Cortex of kidney (tissue), 1 donor: ENCODE results near the gene ZBTB42.

Source experiments
- DNase-seq: peaks from one replicate; lab custom pipeline; 2025; lab: John Stamatoyannopoulos, UW

The ZBTB42 gene

DNA sequence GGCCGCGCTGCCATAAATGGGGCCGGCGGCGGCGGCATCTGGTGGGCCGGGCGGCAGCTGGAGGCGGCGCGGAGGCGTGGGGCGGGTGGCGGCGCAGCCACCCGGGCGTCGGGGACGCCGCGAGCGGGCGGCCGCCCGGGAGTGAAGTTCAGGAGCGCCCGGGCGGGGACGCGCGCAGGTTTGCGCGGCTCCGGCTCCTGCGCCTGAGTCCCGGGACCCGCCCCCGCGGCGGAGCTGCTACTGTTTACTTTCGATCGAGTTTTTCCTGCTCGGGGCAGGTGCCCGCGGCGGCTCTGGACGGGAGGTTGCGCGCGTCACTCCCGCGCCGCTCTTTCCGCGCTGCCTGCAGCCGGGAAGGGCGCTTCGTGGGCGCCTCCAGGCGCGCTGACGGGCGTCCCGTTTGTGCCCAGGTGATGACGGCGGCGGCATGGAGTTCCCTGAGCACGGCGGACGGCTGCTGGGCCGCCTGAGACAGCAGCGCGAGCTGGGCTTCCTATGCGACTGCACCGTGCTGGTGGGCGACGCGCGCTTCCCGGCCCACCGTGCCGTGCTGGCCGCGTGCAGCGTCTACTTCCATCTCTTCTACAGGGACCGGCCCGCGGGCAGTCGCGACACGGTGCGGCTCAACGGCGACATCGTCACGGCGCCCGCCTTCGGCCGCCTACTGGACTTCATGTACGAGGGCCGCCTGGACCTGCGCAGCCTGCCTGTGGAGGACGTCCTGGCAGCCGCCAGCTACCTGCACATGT, at the start of gene ZBTB42:
Gene ZBTB42 (plus strand): TSS at position 331 of the 749 bp plus-strand sequence. CDS start 97 bp downstream, at position 428.
- no peak for DNase-seq

DNA sequence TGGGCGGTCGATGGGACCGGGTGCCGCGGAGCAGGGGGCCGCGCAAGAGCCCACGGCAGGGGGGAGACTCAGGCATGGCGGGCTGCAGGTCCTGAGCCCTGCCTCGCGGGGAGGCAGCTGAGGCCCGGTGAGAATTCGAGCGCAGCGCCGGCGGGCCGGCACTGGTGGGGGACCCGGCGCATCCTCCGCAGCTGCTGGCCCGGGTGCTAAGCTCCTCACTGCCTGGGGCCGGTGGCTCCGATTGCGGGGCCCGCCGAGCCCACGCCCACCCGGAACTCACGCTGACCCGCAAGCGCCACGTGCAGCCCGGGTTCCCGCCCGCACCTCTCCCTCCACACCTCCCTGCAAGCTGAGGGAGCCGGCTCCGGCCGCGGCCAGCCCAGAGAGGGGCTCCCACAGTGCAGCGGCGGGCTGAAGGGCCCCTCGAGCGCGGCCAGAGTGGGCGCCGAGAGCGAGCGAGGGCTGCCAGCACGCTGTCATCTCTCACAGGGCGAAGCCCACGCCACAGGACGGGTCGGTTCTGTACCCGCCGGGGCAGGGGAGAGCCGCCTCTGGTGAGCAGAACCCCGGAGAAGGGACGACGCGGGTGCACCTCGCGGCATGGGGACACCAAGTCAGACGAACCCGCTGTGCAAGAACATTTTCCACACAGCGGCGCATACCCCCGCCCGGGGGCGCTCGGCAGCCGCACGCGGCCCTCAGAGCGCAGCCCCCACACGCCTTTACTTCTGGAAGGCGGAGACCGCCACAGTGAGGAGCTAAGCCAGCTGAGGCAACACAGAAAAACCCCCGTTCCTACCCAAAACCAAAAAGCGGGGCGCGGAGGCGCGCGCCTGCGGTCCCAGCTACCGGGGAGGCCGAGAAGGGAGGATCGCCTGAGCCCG, 49.1 kb upstream of the ZBTB42 start:
- no peak for DNase-seq

DNA sequence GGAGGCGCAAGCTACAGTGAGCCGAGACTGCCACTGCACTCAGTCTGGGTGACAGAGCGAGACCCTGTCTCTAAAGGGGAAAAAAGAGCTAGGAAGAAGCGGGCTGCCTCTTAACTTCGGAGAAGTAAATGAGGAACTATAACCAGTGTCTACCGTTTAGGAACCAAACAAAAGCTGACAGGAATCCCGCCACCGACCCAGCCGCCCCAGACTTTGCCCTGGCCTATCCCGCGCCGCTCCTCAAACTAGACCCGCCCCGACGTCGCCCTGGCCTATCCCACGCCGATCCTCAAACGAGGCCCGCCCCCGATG, 48.5 kb upstream of the ZBTB42 start:
- no peak for DNase-seq

DNA sequence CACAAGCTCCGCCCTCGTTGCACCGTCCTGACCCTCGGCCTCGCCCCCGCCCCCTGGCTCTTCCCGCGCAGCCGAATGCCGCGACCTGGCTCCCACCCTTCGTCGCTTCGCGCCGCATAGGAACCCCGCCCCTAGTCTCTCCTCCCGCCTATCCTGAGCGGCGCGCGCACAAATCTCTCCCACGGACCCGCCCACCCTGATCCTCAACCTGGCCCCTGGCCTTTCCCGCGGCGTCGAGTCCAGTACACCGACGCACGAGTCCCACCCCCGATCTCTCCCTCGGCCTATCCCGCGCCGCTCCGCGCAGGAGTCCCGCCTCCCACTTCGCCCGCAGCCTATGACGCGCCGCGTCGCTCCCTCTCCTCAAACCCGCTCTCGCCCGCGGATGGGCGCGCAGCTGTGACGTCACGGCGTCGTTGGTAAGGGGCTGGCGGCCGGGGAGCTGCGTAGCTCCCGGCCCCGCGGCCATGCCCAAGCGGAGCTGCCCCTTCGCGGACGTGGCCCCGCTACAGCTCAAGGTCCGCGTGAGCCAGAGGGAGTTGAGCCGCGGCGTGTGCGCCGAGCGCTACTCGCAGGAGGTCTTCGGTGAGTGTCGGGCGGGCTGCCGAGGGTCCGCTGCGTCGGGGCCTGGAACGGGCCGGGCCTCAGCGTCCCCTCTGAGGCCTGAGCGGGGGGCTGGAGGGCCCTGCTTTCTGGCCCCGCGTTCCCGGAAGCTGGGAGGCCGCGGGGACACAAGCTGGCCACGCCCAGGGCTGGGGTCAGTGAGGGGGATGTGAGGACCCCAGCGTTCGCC, 48.0 kb upstream of the ZBTB42 start, which contains the start of gene SIVA1:
Gene SIVA1 (plus strand): TSS at position 413 of the 793 bp plus-strand sequence. CDS start 55 bp downstream, at position 468.
- peak; percentile 57 for DNase-seq

DNA sequence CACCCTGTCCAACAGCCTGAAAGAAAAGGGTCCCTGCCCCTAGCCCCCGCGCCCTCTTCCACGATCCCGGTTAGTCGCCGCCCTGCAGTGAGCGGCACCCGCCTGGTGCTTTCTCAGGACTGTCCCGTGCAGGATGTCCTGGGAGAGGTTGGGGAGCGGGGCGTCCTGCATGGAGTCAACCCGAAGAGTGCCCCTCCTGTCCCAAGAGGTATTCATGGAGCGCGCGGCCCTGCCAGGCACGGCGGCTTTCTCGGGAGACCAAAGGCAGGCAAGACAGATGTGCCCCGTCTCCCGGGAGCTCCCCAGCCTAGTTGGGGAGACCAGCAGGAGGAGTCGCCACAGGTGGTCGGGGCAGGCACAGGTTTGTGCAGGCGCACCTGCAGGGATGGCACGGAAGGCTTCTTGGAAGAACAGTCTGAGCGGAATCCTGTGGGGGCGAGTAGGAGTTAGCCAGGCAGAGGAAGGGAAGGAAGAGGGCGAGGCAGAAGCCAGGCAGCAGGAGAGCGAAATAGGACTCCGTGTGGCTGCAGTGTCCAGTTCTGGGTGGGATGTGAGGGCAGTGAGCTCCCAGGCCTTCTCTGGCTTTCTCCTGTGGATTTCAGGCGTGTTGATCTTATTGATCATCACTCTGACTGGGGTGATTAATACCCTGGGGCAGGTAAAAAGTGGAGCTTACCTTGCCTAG, 47.2 kb upstream of the ZBTB42 start:
- DNase-seq: no peak

DNA sequence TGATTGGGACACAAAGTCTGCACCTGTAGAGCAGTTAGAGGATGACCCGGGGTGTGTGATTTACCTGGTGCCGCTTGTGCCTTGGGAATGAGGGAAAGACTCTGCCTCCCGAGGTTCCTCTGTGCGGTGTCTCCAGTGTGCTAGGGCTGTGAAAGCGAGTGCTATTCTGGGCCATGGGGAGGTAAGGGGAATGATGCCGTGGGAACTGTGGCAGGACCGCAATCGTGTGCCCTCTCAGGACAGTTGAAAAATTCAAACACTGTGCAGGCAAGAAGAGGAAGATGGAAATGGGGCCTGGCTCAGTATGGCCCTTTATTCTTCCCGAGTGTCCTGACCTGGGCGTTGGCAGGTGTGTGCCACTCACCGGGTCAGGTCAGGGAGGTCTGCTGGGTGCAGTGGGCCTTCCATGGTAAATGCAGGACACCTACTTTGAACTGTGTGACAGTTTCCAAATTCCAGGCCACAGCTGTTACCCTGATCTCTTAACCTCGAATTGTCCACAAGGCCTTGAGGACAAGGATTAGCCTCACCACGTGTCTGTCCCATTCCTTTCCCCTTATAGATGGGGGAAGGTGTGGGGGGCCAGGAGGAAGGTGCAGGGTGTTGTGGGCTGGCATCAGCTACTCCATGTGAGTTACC, 46.6 kb upstream of the ZBTB42 start:
- no peak for DNase-seq

DNA sequence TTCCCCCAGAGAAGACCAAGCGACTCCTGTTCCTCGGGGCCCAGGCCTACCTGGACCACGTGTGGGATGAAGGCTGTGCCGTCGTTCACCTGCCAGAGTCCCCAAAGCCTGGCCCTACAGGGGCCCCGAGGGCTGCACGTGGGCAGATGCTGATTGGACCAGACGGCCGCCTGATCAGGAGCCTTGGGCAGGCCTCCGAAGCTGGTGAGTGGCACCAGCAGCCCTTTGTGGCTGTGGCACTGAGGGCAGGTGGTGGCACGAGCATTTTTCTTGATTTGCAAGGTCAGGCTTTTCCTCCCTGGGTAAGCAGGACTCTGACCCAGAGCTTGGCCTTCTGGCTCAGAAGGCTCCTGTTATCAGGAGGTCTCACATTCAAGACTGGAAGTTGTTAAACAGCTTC, 45.3 kb upstream of the ZBTB42 start:
- no peak for DNase-seq

DNA sequence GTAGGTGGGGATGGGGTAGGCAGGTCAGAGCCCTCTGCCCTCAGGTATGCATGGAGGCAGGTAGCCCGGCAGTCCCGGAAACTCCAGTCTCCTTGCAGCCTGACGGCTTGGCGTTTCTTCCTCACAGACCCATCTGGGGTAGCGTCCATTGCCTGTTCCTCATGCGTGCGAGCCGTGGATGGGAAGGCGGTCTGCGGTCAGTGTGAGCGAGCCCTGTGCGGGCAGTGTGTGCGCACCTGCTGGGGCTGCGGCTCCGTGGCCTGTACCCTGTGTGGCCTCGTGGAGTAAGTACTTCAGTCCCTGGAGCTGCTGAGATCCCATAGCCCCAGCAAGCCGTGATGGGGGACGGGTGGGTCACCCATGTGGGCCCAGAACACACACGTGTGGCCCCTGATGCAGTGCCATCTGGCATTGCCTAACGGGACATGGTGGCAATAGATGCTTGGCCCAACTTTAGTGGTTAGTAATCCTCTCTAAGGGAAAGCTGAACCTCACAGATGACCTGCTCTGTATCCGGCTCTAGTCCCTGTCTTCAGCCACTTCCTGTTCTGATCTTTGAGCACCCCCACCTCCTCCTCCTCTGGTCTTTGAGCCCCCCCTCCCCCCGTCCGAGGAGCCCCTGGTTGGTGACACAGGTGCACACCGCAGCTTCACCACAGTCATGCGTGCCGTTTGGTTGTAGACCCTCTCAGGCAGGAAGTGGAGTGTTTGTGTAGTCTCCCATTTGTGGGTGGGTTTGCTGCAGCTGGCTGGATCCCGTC, 44.2 kb upstream of the ZBTB42 start:
- DNase-seq: no peak

DNA sequence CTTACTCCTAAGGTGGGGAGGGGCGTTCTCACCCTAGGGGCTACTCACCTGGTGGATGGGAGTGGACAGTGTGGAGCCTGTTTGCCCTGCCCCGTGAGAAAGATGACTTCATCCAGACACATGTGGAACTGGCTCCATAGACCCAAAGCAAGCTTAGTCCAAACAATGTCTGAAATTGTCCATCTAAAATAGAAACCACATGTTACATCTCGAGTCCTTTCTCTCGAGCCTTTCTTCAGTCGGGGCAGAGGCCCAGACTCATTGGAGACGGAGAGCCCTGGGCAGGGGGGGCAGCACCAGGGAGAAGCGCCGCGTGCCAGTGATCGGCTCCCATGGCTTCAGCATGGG, 43.7 kb upstream of the ZBTB42 start:
- DNase-seq: no peak

DNA sequence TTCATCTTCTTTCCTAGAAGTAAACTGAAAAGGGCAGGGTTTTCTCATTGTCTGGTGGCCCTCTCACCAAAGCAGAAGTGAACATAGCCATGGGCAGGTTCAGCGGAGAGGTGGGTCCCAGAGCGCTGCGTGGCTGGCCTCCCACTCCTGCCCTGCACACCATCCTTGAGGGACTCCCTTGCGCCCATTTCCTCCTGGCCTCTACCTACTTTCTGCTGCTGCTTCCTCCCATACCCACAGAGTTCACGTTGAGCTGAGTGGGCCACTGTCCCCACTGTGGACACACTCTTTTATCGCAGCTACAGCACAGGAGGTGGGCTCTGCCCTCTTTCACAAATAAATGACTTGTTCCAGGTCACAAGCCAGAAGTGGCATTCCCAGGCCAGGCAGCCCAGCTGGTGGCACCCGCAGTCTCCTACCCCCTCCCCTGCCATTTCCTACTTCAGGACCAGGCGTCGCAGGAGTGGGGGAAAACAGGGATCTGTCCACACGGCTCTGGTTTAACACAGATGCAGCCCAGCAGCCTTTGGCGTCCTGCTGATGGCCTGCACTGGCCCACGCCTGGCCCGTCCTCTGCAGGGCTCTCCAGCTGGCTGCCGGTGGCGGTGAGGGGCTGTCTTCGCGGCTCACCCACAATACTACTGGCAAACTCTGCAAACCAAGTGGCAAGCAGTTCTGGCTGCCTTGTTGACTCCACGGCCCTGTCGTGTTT, 43.1 kb upstream of the ZBTB42 start:
- DNase-seq: no peak

DNA sequence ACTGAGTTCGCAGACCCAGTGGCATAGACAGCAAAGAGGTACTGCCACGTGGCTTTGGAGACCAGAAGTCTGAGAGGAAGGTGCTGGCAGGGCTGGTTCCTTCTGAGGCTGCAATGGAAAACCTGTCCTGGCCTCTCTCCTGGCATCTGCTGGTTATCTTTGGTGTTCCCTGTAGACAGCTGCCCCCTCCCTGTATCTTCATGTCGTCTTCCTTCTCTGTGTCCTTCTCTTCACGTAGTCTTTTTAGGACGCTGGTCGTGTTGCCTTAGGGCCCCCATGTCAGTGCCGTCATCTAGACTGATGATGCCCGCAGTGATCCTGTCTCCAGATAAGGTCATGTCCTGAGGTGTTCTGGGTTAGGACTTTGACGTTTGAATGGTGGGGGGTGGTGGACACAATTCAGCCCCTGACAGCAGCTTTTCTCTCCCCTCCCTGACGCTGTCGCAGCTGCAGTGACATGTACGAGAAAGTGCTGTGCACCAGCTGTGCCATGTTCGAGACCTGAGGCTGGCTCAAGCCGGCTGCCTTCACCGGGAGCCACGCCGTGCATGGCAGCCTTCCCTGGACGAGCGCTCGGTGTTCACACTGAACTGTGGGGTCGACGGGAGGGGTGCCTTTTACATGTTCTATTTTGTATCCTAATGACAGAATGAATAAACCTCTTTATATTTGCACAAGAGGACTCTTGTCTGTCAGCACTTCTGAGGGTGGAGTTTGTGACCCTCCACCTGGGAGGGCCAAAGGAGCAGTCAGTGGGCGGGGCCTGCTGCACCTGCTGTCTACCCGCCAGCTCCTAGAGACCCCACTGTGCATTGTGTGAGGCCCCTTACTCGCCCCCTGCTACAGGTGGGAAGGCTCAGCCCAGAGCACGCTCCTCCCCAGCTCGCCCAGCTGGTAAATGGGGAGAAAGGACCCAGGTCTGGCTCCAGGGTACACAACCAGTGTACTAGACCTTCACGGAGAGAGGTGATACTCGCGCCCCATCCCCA, 41.6 kb upstream of the ZBTB42 start:
- DNase-seq: no peak

DNA sequence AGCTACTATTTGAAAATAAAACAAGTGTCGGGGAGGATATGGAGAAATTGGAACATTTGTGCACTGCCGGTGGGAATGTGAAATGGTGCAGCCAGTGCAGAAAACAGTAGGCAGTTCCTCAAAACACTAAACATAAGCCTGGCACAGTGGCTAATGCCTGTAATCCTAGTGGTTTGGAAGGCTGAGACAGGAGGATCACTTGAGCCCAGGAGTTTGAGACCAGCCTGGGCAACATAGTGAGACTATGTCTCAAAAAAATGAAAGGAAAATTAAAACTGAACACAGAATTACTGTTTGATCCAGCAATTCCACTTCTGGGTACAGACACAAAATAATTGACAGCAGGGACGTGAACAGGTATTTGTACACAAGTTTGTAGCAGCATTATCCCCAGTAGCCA, 35.4 kb upstream of the ZBTB42 start:
- no peak for DNase-seq

DNA sequence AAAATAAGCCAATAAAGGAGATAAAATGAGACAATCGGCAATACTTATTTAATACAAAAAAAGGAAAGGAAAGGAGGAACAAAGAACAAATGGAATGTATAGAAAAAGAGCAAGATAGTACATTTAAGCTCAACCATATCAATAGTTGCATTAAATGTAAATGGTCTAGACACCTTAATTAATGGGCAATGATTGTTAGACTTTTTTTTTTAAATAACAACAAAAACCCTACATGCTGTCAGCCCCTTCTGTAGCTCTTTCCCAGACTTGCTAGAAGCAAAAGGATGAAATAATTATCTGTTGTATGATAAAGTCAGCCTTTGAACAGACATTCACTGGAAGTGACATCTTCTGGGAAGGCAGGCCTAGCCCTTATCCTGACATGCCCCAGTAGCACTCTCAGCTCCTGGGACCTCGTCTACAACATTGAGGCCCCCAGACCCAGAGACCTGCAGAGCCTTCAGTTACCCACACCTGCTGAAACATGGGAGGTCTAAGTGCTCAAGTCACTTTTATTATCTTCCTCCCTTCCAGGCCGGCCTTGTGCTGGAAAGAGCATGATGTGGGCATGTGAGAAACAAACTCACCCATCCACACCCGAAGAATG, 34.5 kb upstream of the ZBTB42 start:
- DNase-seq: no peak

DNA sequence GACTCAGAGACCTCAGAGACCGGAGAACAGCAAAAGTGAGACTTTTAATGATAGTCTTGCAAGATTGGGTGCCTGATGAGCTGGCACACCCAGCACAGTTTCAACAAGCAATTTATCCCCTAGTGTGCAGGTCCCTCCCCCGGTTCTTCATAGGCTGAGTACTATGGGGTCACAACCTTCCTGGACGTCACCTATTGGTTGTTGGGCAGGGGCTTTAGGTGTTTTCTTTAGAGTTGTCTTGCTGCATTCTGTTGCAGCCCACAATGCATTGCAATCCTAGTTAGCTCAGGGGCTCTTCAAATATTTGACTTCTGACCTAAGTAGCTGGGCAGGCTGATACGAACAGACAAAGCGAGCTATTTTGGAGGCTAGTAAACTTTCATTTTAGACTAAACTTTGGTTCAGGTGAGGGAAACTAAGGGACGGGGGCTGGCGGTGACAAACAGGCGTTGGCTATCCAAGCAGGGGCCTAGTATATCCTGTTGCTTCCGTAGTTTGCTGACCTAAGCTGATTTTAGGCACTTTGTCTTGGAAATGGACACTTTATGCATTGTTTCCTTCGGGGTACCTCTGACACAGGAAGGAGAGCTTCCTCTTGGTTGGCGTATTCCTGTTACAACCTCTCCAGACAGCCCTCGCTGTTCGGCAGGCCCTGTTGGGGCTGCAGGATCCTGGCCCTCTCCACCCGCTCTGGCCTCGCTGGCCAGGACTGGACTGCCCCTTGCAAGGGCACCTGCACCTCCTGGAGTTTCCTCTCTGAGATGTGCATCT, 33.9 kb upstream of the ZBTB42 start:
- no peak for DNase-seq

DNA sequence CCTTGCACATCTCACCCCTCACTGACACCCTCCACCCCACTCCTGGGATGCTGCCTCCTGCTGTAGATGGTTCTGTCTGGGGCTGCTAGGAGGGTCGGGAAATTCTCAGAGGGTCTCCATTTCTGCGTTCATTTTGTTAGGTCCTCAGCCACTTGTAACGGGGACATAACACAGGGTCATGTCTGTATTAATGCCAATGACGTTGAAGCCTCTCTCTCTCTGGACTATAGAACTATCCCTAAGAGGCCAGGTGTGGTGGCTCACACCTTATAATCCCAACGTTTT, 33.3 kb upstream of the ZBTB42 start:
- no peak for DNase-seq

DNA sequence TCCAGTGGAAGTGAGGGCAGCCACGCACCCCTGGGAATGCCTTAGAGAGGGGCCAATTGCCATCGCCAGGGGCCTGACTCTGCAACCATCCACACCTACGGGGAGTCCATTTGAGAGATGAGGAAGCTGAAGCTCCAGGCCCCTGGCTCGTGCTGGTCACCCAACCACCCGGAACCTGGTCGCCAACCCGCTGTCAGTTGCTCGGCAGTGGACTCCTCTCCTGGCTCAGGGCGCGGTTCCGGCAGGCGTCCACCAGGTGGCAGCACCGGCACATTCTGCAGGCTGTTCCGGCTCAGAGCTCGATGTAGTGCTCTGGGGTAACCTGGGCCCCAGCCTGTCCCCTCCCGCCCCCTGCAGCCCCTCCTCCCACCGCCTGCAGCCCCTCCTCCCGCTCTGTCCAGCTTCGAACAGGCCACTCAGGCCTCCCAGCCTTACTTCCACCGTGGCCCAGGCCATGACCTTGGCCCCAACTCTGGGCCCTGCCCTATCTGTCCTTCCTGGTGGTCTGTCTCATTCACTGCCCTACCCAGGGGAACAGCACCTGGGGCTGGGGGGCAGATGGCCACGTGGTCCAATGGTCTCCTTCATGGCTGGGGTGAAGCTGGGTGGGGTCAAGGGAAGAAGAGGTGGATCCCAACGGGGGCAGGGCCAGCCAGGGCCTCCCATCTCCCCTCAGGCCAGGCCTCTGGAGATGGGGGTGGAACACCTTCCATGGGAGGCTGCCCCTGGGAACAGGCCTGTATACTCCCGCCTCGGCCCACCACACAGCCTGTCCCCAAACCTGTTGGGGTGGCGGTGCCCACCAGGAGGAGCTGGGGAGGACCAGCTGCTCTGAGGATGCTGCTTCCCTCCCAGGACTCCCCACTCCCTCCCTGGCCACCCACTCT, 32.2 kb upstream of the ZBTB42 start:
- DNase-seq: no peak
